Activated CD8-positive, alpha-beta T cell treated with anti-CD3 and anti-CD28 coated beads for 36 hours (primary cell): ENCODE data around the gene FAM193A. TPM values are rescaled to one million over a fixed set of nuclear protein-coding genes. Genes with fewer than 3 reads are reported as not detected.

Experiments used
- ATAC-seq: fragments of 200-7000 bp; cut with Tn5 transposase; one replicate; pipeline ENCODE4 v1.10.0; 2021; ENCODE audit warnings: mild to moderate bottlenecking, moderate library complexity
- CTCF ChIA-PET: fragments of 350-600 bp; sonication (Branson Sonifier 250); formaldehyde crosslinking; loops from one replicate; lab custom pipeline; 2021; ENCODE audit warnings: antibody characterized with exemption; lab: Charles Lee
- POLR2A ChIA-PET: fragments of 350-600 bp; sonication (Branson Sonifier 250); formaldehyde crosslinking; loops from one replicate; lab custom pipeline; 2021; ENCODE audit warnings: antibody characterized with exemption; lab: Charles Lee
- DNase-seq: peaks from one replicate; pipeline ENCODE4 v3.0.0-alpha.2; 2020
- H3K27ac Mint-ChIP-seq: one replicate; pipeline ENCODE4 v1.8.0; 2021; ENCODE audit warnings: mild to moderate bottlenecking, mixed read lengths
- H3K27me3 Mint-ChIP-seq: one replicate; pipeline ENCODE4 v1.8.0; 2021; ENCODE audit warnings: mixed read lengths
- H3K36me3 Mint-ChIP-seq: one replicate; pipeline ENCODE4 v1.8.0; 2021; ENCODE audit warnings: low read depth, mixed read lengths
- H3K4me1 Mint-ChIP-seq: one replicate; pipeline ENCODE4 v1.8.0; 2021; ENCODE audit warnings: low read depth, mixed read lengths
- H3K4me3 Mint-ChIP-seq: one replicate; pipeline ENCODE4 v1.8.0; 2021; ENCODE audit warnings: mild to moderate bottlenecking, moderate library complexity, mixed read lengths
- H3K9me3 Mint-ChIP-seq: one replicate; pipeline ENCODE4 v1.8.0; 2021; ENCODE audit warnings: mixed read lengths
- intact Hi-C: fragments of 100-400 bp; cut with micrococcal nuclease; formaldehyde crosslinking; loops from one replicate; pipeline ENCODE4 v1.10.0; 2022
- total RNA-seq, 2 experiments: library from RNA; stranded (reverse); gene quantifications; one replicate each; pipeline ENCODE4 v1.2.3, GENCODE V29; 2021
- TF ChIP-seq, protein P1 (sequence below): fragments of 200-600 bp; IDR thresholded peaks from one replicate; pipeline ENCODE4 v1.8.0; 2022; ENCODE audit warnings: antibody characterized with exemption, mild to moderate bottlenecking

Gene FAM193A
- total RNA-seq, 2 experiments from 2014 or later, result 22.4 to 22.9 TPM

DNA sequence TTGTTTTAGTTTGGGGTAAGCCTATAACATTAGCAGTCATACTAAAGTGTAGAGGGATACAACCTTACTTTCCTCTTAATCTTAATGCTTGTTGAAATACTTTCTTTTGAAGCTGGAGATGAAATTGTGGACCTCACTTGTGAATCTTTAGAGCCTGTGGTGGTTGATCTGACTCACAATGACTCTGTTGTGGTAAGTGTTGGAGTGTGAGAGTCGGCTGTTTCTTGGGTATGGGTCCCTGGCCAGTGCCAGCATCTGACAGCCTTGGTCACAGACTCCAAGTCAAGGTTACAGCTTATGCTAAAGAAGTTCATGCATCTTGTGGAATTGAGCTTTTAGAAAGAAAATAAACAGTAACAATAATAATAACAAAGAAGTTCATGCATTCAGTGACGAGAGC lies 35.9 kb upstream of the FAM193A start:
- no peaks in the 10 kb centered on the region for H3K9me3 Mint-ChIP-seq
- TF ChIP-seq, protein P1, sequence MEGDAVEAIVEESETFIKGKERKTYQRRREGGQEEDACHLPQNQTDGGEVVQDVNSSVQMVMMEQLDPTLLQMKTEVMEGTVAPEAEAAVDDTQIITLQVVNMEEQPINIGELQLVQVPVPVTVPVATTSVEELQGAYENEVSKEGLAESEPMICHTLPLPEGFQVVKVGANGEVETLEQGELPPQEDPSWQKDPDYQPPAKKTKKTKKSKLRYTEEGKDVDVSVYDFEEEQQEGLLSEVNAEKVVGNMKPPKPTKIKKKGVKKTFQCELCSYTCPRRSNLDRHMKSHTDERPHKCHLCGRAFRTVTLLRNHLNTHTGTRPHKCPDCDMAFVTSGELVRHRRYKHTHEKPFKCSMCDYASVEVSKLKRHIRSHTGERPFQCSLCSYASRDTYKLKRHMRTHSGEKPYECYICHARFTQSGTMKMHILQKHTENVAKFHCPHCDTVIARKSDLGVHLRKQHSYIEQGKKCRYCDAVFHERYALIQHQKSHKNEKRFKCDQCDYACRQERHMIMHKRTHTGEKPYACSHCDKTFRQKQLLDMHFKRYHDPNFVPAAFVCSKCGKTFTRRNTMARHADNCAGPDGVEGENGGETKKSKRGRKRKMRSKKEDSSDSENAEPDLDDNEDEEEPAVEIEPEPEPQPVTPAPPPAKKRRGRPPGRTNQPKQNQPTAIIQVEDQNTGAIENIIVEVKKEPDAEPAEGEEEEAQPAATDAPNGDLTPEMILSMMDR, result no peak
- H3K27me3 Mint-ChIP-seq, result no peaks in the 10 kb centered on the region
- H3K4me3 Mint-ChIP-seq, result no peak overlapping the region
- peaks cover 52% of the 10 kb centered on the region for H3K36me3 Mint-ChIP-seq
- POLR2A ChIA-PET, result interaction anchor here (1.4 to 1.7 kb wide), 2 partner anchors 9 to 16 kb away, joined by 3 to 5 read pairs; no protein-coding TSS in a partner anchor
- peak overlapping the region; percentile 2 for H3K27ac Mint-ChIP-seq
- CTCF ChIA-PET, result no interaction called here
- H3K4me1 Mint-ChIP-seq, result peaks cover 12% of the 10 kb centered on the region
- ATAC-seq, result peak; percentile 57
- intact Hi-C loops, result no loop called here
- DNase-seq, result peak; percentile 20

DNA sequence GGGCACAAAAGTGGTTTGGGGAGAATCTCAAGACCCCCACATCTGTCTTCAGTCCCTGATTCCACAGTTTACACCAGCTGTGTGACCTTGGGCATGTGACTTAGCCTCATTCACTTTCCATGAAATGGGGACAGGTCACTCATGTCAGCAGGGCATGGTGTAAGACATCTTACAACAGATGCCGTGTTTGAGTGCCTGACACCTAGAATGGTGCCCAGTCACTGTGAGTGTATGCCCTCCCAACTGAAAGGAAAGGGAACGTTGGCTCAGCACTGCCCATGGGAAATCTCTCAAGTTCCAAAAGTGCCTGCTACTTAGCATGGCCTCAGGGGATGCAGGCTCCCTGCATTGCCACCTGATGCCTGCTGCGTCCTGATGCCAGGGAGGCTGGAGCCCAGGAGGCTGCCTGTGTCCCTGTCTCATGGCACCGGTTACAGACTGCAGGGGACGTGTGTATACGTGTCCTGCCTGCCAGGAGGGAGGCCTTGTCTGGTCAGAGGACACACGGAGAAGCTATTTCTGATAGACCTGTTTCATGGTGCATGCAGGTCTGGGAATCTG lies 35.3 kb upstream of the FAM193A start:
- no peak overlapping the region for H3K27ac Mint-ChIP-seq
- CTCF ChIA-PET, result no interaction called here
- H3K27me3 Mint-ChIP-seq, result no peaks in the 10 kb centered on the region
- H3K9me3 Mint-ChIP-seq, result no peaks in the 10 kb centered on the region
- no peak for ATAC-seq
- DNase-seq, result no peak
- POLR2A ChIA-PET, result interaction anchor here (1.4 to 1.7 kb wide), 2 partner anchors 10 to 17 kb away, joined by 3 to 5 read pairs; no protein-coding TSS in a partner anchor
- TF ChIP-seq, protein P1, result no peak
- H3K4me3 Mint-ChIP-seq, result no peak overlapping the region
- H3K36me3 Mint-ChIP-seq, result peaks cover 52% of the 10 kb centered on the region
- intact Hi-C loops, result no loop called here
- peaks cover 12% of the 10 kb centered on the region for H3K4me1 Mint-ChIP-seq

DNA sequence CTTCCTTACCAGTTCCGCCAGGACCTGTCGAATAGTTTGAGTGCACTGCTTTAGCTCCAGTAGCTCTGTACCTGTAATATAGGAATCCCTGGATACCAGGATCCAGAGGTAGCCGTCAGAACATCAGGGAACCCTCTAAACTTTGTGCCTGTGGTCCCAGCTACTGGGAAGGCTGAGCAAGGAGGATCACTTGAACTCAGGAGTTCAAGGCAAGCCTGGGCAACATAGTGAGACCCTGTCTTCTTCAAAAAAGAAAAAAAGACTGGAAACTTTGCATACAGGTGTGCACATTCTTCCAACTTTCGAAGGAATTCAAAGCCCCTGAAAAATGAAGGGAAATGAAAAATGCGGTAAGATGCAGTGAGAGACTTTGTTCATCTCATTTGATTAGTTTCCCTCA lies 32.6 kb upstream of the FAM193A start:
- ChIA-PET POLR2A (interaction anchor here (0.6 to 1.1 kb wide), 2 partner anchors 7 to 19 kb away, joined by 3 read pairs; no protein-coding TSS in a partner anchor), CTCF (no interaction called here)
- intact Hi-C loops, result no loop called here
- no peaks in the 10 kb centered on the region for H3K9me3 Mint-ChIP-seq
- H3K4me3 Mint-ChIP-seq, result no peak overlapping the region
- peak overlapping the region; percentile 55 for H3K27ac Mint-ChIP-seq
- no peaks in the 10 kb centered on the region for H3K27me3 Mint-ChIP-seq
- ATAC-seq, result no peak
- TF ChIP-seq, protein P1, result no peak
- no peak for DNase-seq
- H3K36me3 Mint-ChIP-seq, result peaks cover 57% of the 10 kb centered on the region
- peaks cover 18% of the 10 kb centered on the region for H3K4me1 Mint-ChIP-seq

DNA sequence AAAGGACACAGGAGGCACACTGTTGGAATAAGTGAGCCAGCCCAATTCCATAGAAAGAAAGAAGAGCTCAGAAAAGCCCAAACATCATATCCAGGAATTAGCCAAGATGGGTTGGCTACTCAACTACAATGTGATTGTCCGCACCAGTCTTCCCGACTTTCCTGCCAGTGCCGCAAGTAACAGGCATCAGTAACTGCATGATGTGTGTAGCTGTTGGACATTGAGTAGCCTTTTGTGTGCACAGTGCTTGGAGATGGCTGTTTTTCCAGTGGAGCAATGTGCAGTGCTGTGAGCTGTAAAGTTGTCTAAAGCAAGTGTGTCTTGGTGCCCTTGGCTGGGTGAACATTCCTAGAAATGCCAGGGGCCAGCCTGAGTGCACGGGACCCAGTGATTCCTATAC lies 29.2 kb upstream of the FAM193A start:
- intact Hi-C loops, result no loop called here
- H3K36me3 Mint-ChIP-seq, result peaks cover 46% of the 10 kb centered on the region
- ChIA-PET POLR2A (interaction anchor here (0.9 to 1.2 kb wide), 2 partner anchors 10 to 39 kb away, joined by 3 to 7 read pairs; no protein-coding TSS in a partner anchor), CTCF (interaction anchor here (1.3 to 1.7 kb wide), 2 partner anchors 16 to 20 kb away, joined by 4 to 6 read pairs; no protein-coding TSS in a partner anchor)
- TF ChIP-seq, protein P1, result no peak
- no peaks in the 10 kb centered on the region for H3K27me3 Mint-ChIP-seq
- ATAC-seq (no peak), DNase-seq (no peak)
- H3K9me3 Mint-ChIP-seq, result no peaks in the 10 kb centered on the region
- peak overlapping the region; percentile 63 for H3K27ac Mint-ChIP-seq
- peaks cover 15% of the 10 kb centered on the region for H3K4me1 Mint-ChIP-seq
- no peak overlapping the region for H3K4me3 Mint-ChIP-seq

GRCh38 chr4:2507855-2508254 lies 28.6 kb upstream of the FAM193A start:
- CTCF ChIA-PET, result interaction anchor here (0.6 to 1.7 kb wide), 3 partner anchors 17 to 284 kb away, joined by 3 to 6 read pairs (median 4); no protein-coding TSS in a partner anchor
- Mint-ChIP-seq H3K4me3 (no peak overlapping the region), H3K27ac (peak overlapping the region; percentile 26), H3K27me3 (no peaks in the 10 kb centered on the region), H3K36me3 (peaks cover 47% of the 10 kb centered on the region), H3K4me1 (peaks cover 15% of the 10 kb centered on the region), H3K9me3 (no peaks in the 10 kb centered on the region)
- TF ChIP-seq, protein P1, result no peak
- DNase-seq (no peak), ATAC-seq (no peak)
- POLR2A ChIA-PET, result interaction anchor here (0.9 to 1.6 kb wide), 3 partner anchors 11 to 40 kb away, joined by 3 to 7 read pairs (median 5); no protein-coding TSS in a partner anchor
- intact Hi-C loops, result no loop called here
